Neural progenitor cell (in vitro differentiated cells): Measurements from ENCODE around the gene HEMK1. TPM values are rescaled to one million over a fixed set of nuclear protein-coding genes. Genes with fewer than 3 reads are reported as not detected.

ENCODE experiments used
- DNase-seq: peaks from one replicate; pipeline ENCODE4 v3.0.0-alpha.2; 2016; ENCODE audit warnings: low spot score
- H2AFZ ChIP-seq: fragments of 200-600 bp; sonication (generic); replicated peaks from 2 replicates; pipeline ENCODE4 v1.6.1; 2016; ENCODE audit warnings: antibody characterized with exemption
- H3F3A ChIP-seq: fragments of 200-600 bp; sonication (generic); 2 replicates; pipeline ENCODE4 v1.6.1; 2016; ENCODE audit warnings: antibody characterized with exemption, low read depth
- H3K27ac ChIP-seq: fragments of 200-600 bp; sonication (generic); 2 replicates; pipeline ENCODE4 v1.5.1; 2016; ENCODE audit warnings: mild to moderate bottlenecking
- H3K27me3 ChIP-seq: fragments of 200-600 bp; sonication (generic); 2 replicates; pipeline ENCODE4 v1.6.1; 2016; ENCODE audit warnings: mild to moderate bottlenecking, moderate library complexity
- H3K36me3 ChIP-seq: fragments of 200-600 bp; sonication (generic); 2 replicates; pipeline ENCODE4 v1.5.1; 2016
- H3K4me1 ChIP-seq: fragments of 200-600 bp; sonication (generic); 2 replicates; pipeline ENCODE4 v1.6.1; 2016; ENCODE audit warnings: mixed run types
- H3K4me2 ChIP-seq: fragments of 200-600 bp; sonication (generic); 2 replicates; pipeline ENCODE4 v1.6.1; 2016
- H3K4me3 ChIP-seq: fragments of 200-600 bp; sonication (generic); 2 replicates; pipeline ENCODE4 v1.5.1; 2016
- H3K79me2 ChIP-seq: fragments of 200-600 bp; sonication (generic); 2 replicates; pipeline ENCODE4 v1.6.1; 2016; ENCODE audit warnings: low read depth
- H3K9ac ChIP-seq: fragments of 200-600 bp; sonication (generic); 2 replicates; pipeline ENCODE4 v1.6.1; 2016
- H3K9me3 ChIP-seq: fragments of 200-600 bp; sonication (generic); 2 replicates; pipeline ENCODE4 v1.5.1; 2016; ENCODE audit warnings: low read depth
- H4K20me1 ChIP-seq: fragments of 200-600 bp; sonication (generic); 2 replicates; pipeline ENCODE4 v1.6.1; 2016; ENCODE audit warnings: low read depth
- H3K27ac Mint-ChIP-seq: 3 replicates; pipeline ENCODE4 v1.8.0; 2021; ENCODE audit warnings: mixed read lengths
- H3K27me3 Mint-ChIP-seq: 2 replicates; pipeline ENCODE4 v1.8.0; 2022; ENCODE audit warnings: low read depth, mild to moderate bottlenecking, inconsistent platforms, moderate library complexity, mixed read lengths; ENCODE audit not compliant: insufficient read depth
- H3K36me3 Mint-ChIP-seq: 3 replicates; pipeline ENCODE4 v1.8.0; 2021; ENCODE audit warnings: mixed read lengths
- H3K4me1 Mint-ChIP-seq: 3 replicates; pipeline ENCODE4 v1.8.0; 2021; ENCODE audit warnings: mixed read lengths
- H3K4me3 Mint-ChIP-seq: 3 replicates; pipeline ENCODE4 v1.8.0; 2021; ENCODE audit warnings: mild to moderate bottlenecking, moderate library complexity, mixed read lengths
- H3K9me3 Mint-ChIP-seq: 3 replicates; pipeline ENCODE4 v1.8.0; 2020; ENCODE audit warnings: mixed read lengths
- CTCF ChIP-seq: fragments of 200-600 bp; sonication (generic); IDR thresholded peaks from 2 replicates; pipeline ENCODE4 v1.5.1; 2017; ENCODE audit warnings: antibody characterized with exemption, mild to moderate bottlenecking
- EZH2 ChIP-seq: fragments of 200-600 bp; sonication (generic); IDR thresholded peaks from 2 replicates; pipeline ENCODE4 v1.6.1; 2017; ENCODE audit warnings: antibody characterized with exemption, mild to moderate bottlenecking, moderate library complexity
- EZH2phosphoT487 ChIP-seq: fragments of 200-600 bp; sonication (generic); IDR thresholded peaks from 2 replicates; pipeline ENCODE4 v1.6.1; 2017; ENCODE audit warnings: antibody characterized with exemption
- total RNA-seq: library from RNA; depleted of rRNA; stranded (reverse); fragments of >200 nt; gene quantifications from 2 replicates; pipeline ENCODE4 v1.2.3, GENCODE V29; 2015; ENCODE audit warnings: low replicate concordance

HEMK1 gene
- total RNA-seq, 1 donor from 2014 or later = 9.3 TPM

GRCh38 chr3:50587806-50588758 is 18.8 kb downstream of the HEMK1 start:
- H3K27ac ChIP-seq = no peak overlapping the region
- Mint-ChIP-seq H3K9me3 (no peaks in the 10 kb centered on the region), H3K4me1 (peaks cover 2% of the 10 kb centered on the region), H3K27ac (no peak overlapping the region), H3K36me3 (no peaks in the 10 kb centered on the region), H3K4me3 (no peak overlapping the region), H3K27me3 (peaks cover 4% of the 10 kb centered on the region)
- no peak overlapping the region for H3K9ac ChIP-seq
- H3K4me1 ChIP-seq = no peaks in the 10 kb centered on the region
- no peaks in the 10 kb centered on the region for H3F3A ChIP-seq
- no peaks in the 10 kb centered on the region for H3K79me2 ChIP-seq
- DNase-seq = no peak
- H3K4me3 ChIP-seq = no peak overlapping the region
- H3K27me3 ChIP-seq = peaks cover 2% of the 10 kb centered on the region
- H3K4me2 ChIP-seq = no peak overlapping the region
- H3K36me3 ChIP-seq = no peaks in the 10 kb centered on the region
- TF ChIP-seq EZH2 (no peak), CTCF (no peak), EZH2phosphoT487 (no peak)
- H3K9me3 ChIP-seq = no peaks in the 10 kb centered on the region
- no peaks in the 10 kb centered on the region for H4K20me1 ChIP-seq
- H2AFZ ChIP-seq = no peak overlapping the region

- H3K27me3 ChIP-seq = peaks cover 4% of the 10 kb centered on the region
- Mint-ChIP-seq H3K27ac (no peak overlapping the region), H3K4me3 (no peak overlapping the region), H3K9me3 (no peaks in the 10 kb centered on the region), H3K27me3 (peaks cover 4% of the 10 kb centered on the region), H3K36me3 (no peaks in the 10 kb centered on the region), H3K4me1 (peaks cover 2% of the 10 kb centered on the region)
- TF ChIP-seq EZH2 (no peak), CTCF (no peak), EZH2phosphoT487 (no peak)
- H3K4me1 ChIP-seq = no peaks in the 10 kb centered on the region
- H3K27ac ChIP-seq = no peak overlapping the region
- no peaks in the 10 kb centered on the region for H3K9me3 ChIP-seq
- H2AFZ ChIP-seq = no peak overlapping the region
- no peaks in the 10 kb centered on the region for H3K79me2 ChIP-seq
- H3K4me3 ChIP-seq = no peak overlapping the region
- H3K4me2 ChIP-seq = no peak overlapping the region
- no peaks in the 10 kb centered on the region for H4K20me1 ChIP-seq
- H3K36me3 ChIP-seq = no peaks in the 10 kb centered on the region
- H3F3A ChIP-seq = no peaks in the 10 kb centered on the region
- H3K9ac ChIP-seq = no peak overlapping the region
- no peak for DNase-seq
Observed at GRCh38 chr3:50588759-50589433, 19.6 kb downstream of the HEMK1 start.

GRCh38 chr3:50591196-50591741 is 21.9 kb downstream of the HEMK1 start:
- Histone ChIP-seq H3K4me1 (no peaks in the 10 kb centered on the region), H3K9me3 (no peaks in the 10 kb centered on the region), H2AFZ (no peak overlapping the region), H3F3A (no peaks in the 10 kb centered on the region), H4K20me1 (no peaks in the 10 kb centered on the region), H3K9ac (no peak overlapping the region), H3K79me2 (no peaks in the 10 kb centered on the region), H3K27ac (no peak overlapping the region), H3K27me3 (peaks cover 4% of the 10 kb centered on the region), H3K4me3 (no peak overlapping the region), H3K4me2 (no peak overlapping the region), H3K36me3 (no peaks in the 10 kb centered on the region)
- Mint-ChIP-seq H3K36me3 (no peaks in the 10 kb centered on the region), H3K27ac (no peak overlapping the region), H3K4me1 (peaks cover 2% of the 10 kb centered on the region), H3K9me3 (no peaks in the 10 kb centered on the region), H3K4me3 (no peak overlapping the region), H3K27me3 (peaks cover 4% of the 10 kb centered on the region)
- DNase-seq = no peak
- no peak for TF ChIP-seq CTCF
- no peak for TF ChIP-seq EZH2phosphoT487
- TF ChIP-seq EZH2 = no peak
